Mucosa of stomach (tissue), 1 donor: ENCODE results near the gene OR8G1.
"Not testable (repeated sequence)": the region's sequence is repeated elsewhere in the genome, so short reads cannot be mapped to it uniquely, and the experiment has no call there.

Source experiments
- H3K27me3 ChIP-seq: one replicate; pipeline ENCODE4 v1.7.0; 2013; ENCODE audit warnings: mild to moderate bottlenecking, low read length; ENCODE audit not compliant: control insufficient read depth, insufficient read depth
- H3K36me3 ChIP-seq: one replicate; pipeline ENCODE4 v1.7.0; 2013; ENCODE audit warnings: low read length; ENCODE audit not compliant: control insufficient read depth, insufficient read depth
- H3K4me1 ChIP-seq: one replicate; pipeline ENCODE4 v1.7.0; 2013; ENCODE audit warnings: mild to moderate bottlenecking, low read length; ENCODE audit not compliant: control insufficient read depth, insufficient read depth
- H3K4me3 ChIP-seq: one replicate; pipeline ENCODE4 v1.7.0; 2013; ENCODE audit warnings: low read length
- H3K9ac ChIP-seq: one replicate; pipeline ENCODE4 v1.7.0; 2013; ENCODE audit warnings: mild to moderate bottlenecking, low read length, moderate library complexity
- H3K9me3 ChIP-seq: one replicate; pipeline ENCODE4 v1.7.0; 2013; ENCODE audit warnings: mild to moderate bottlenecking, low read length, moderate library complexity; ENCODE audit not compliant: control insufficient read depth
- donor health status: Pancreatic carcinoma.

OR8G1 gene

DNA sequence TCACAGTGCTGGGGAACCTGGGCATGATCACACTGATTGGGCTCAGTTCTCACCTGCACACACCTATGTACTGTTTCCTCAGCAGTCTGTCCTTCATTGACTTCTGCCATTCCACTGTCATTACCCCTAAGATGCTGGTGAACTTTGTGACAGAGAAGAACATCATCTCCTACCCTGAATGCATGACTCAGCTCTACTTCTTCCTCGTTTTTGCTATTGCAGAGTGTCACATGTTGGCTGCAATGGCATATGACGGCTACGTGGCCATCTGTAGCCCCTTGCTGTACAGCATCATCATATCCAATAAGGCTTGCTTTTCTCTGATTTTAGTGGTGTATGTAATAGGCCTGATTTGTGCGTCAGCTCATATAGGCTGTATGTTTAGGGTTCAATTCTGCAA is 24.1 kb downstream of the OR8G1 start:
- not testable (repeated sequence) for H3K9ac ChIP-seq, H3K4me3 ChIP-seq, H3K36me3 ChIP-seq, H3K4me1 ChIP-seq, H3K27me3 ChIP-seq, H3K9me3 ChIP-seq

DNA sequence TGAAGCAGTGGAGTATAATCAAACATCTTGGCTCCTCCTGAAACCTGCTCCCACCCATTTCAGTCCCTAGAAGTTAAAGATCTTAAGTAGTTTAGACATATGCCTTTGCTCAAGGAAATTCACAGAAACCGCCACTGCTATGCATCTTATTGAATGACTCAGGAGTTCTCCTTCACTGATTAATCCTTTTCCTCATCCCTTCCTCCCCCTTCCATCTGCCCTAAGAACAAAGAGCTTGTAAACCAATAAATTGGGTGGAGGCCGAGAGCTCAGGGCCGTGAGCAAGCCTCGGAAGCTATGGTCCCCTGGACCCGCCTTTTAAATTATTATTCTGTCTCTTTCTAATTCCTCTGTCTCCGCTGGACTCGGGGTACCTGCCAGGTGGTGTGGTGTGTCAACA is 30.0 kb downstream of the OR8G1 start:
- H3K9ac ChIP-seq, H3K27me3 ChIP-seq, H3K4me3 ChIP-seq: not testable (repeated sequence)

DNA sequence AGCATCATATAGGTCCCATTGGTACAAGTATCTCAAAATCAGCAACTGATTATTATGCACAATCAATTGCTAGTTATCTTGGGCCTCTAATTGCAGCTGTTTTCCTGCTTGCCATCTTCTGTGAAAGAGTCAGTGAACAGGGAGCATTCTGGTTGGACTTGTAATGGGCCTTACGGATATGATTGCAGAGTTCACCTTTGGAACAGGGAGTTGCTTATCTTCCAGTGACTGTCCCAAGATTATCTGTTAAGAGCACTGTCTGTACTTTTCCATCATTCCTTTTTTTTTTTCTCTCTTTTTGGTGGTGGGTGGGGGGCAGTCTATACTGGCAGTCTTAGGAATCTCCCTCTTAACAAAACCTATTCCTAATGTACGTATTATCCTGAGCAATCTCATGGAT is 33.1 kb downstream of the OR8G1 start:
- Histone ChIP-seq H3K27me3 (no peaks in the 10 kb centered on the region), H3K4me1 (no peaks in the 10 kb centered on the region), H3K36me3 (no peaks in the 10 kb centered on the region), H3K9me3 (no peaks in the 10 kb centered on the region), H3K9ac (no peak overlapping the region), H3K4me3 (no peak overlapping the region)

More for the DNA sequence above, 30.0 kb downstream of the OR8G1 start:
- not testable (repeated sequence) for H3K4me1 ChIP-seq, H3K9me3 ChIP-seq, H3K36me3 ChIP-seq

DNA sequence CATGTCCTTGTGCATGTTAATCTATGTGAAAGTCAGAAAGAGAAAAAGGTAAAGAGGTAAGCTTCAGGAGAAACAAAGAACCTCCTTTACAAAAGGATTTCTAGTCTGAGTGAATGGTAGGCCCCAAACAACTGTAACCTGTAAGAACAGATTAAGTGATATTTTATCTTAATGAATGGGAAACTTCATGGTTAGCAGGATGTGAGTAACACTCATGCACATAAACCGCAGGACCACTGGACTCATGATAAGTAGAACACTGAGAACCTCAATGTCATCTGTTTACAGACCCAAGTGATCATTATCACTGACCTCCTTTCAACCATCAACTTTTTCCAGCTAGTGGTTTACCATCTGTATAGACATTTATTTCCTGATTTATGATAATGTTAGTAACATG is 35.2 kb downstream of the OR8G1 start:
- H3K9ac ChIP-seq = no peak overlapping the region
- no peaks in the 10 kb centered on the region for H3K9me3 ChIP-seq
- no peaks in the 10 kb centered on the region for H3K36me3 ChIP-seq
- H3K4me3 ChIP-seq = no peak overlapping the region
- no peaks in the 10 kb centered on the region for H3K4me1 ChIP-seq
- H3K27me3 ChIP-seq = no peaks in the 10 kb centered on the region

DNA sequence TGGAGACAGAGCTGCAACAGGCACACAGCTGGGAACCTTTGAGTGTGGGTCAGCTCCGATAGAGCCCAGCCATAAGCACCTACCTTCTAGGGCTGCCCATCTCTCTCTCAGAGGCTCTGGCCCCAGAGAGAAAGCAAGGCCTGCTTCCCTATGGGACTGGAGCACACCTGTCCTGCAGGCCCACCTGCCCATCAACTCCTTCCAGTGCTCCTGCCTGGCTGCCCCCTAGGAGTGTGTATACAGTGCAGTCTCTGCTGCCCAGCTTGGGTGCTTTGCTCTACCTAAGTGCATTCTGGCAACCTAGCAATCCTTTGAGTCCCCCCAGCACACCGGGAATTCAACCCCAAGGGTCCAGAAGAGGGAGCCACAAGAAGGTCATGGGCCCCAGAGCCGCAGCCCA is 36.3 kb downstream of the OR8G1 start:
- no peaks in the 10 kb centered on the region for H3K9me3 ChIP-seq
- no peaks in the 10 kb centered on the region for H3K4me1 ChIP-seq
- H3K4me3 ChIP-seq = no peak overlapping the region
- H3K36me3 ChIP-seq = no peaks in the 10 kb centered on the region
- H3K9ac ChIP-seq = no peak overlapping the region
- H3K27me3 ChIP-seq = no peaks in the 10 kb centered on the region

DNA sequence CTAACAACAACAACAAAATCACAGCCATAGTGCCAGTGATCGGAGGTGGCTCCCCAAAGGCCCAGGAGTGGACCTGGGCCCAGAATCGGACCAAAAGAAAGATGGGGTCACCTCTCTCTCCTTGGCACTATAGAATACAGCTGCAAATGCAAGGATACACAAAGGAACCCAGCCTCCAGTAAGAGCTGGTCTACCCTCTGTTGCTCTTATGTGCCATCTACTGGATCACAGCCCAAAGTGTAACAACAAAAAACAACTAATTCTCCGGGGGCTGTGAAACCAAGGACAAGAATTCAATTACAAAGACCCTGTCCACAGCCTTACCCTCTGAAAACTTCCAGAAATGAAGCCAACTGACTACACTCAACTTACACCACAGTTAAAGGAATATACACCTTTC is 36.9 kb downstream of the OR8G1 start:
- Histone ChIP-seq H3K9ac (no peak overlapping the region), H3K4me3 (no peak overlapping the region), H3K4me1 (no peaks in the 10 kb centered on the region), H3K27me3 (no peaks in the 10 kb centered on the region), H3K36me3 (no peaks in the 10 kb centered on the region), H3K9me3 (no peaks in the 10 kb centered on the region)

DNA sequence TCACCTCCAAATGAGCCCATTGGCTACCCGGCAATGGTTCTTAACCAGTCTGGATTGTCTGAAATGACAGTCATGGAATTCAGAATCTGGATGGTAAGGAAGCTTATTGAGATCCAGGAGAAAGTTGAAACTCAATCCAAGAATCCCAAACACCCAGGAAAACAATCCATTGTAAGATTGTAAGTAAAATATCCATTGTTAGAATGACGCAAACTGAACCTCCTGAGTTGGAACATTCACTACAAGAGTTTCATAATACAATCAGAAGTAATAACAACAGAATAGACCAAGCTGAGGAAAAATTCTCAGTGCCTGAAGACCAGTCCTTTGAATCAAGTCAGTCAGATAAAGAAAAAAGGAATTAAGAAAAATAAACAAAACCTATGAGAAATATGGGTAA is 37.4 kb downstream of the OR8G1 start:
- Histone ChIP-seq H3K9me3 (no peaks in the 10 kb centered on the region), H3K27me3 (no peaks in the 10 kb centered on the region), H3K36me3 (no peaks in the 10 kb centered on the region), H3K9ac (no peak overlapping the region), H3K4me1 (no peaks in the 10 kb centered on the region), H3K4me3 (no peak overlapping the region)

DNA sequence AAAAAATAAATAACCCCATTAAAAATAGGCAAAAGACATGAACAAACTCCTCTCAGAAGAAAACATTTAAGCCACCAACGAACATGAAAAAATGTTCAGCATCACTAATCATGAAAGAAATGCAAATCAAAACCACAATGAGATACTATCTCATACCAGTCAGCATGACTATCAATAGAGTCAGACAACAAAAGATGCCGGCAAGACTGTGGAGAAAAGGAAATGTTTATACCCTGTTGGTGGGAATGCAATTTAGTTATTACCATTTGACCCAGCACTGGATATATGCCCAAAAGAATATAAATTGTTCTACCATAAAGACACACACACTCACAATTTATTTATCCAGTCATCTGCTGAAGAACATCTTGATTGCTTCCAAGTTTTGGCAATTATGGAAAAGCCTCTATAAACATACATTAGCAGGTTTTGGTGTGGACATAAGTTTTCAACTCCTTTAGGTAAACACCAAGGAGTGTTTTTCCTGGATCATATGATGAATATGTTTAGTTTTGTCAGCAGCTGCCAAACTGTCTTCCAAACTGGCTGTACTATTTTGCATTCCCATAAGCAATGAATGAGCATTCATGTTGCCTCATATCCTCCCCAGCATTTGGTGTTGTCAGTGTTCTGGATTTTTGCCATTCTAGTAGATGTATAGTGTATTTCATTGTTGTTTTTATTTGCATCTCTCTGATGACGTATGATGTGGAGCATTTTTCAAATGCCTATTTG is 44.9 kb downstream of the OR8G1 start:
- Histone ChIP-seq H3K4me3 (no peak overlapping the region), H3K9ac (no peak overlapping the region), H3K4me1 (no peaks in the 10 kb centered on the region)

DNA sequence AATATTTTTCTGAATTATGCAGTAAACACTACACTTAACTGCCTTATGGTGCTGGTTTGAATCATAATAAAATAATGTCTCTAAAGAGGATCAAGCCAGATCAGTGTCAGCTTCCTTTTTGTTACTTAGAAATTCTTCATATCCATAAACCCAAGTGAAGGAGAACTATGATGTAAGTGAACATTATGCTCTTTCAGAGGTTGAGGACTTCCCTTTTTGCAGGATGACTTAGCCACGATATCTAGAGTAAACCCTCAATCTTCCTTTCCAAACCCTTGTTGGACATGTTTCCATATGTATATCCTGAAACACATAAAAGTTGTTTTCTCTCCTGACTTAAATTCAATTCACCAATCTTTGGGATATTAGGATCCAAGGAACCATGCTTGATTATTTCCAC is 53.8 kb downstream of the OR8G1 start:
- Histone ChIP-seq H3K27me3 (no peaks in the 10 kb centered on the region), H3K9ac (no peak overlapping the region), H3K4me3 (no peak overlapping the region), H3K9me3 (no peaks in the 10 kb centered on the region), H3K36me3 (no peaks in the 10 kb centered on the region), H3K4me1 (no peaks in the 10 kb centered on the region)

More for the DNA sequence above, 44.9 kb downstream of the OR8G1 start:
- Histone ChIP-seq H3K9me3 (no peaks in the 10 kb centered on the region), H3K27me3 (no peaks in the 10 kb centered on the region), H3K36me3 (no peaks in the 10 kb centered on the region)

DNA sequence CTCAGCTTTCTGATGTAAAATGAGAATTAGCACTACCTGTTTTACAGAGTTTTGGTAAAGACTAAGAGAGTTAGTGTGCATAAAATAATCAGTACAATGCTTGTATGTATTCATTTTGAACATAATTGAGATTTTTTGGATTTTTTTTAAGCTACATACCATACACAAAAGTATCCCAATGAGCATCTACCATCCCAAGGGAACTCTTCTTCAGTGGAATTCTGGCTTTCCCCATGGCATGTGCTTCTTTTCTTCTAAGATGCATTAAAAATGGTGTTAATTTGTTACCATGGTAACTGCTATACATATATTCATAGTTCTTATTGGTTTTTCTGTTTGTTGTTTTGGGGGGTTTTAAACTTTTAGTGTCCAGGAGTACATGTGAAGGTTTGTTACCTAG is 55.1 kb downstream of the OR8G1 start:
- Histone ChIP-seq H3K4me1 (no peaks in the 10 kb centered on the region), H3K9ac (no peak overlapping the region), H3K36me3 (no peaks in the 10 kb centered on the region), H3K27me3 (no peaks in the 10 kb centered on the region), H3K4me3 (no peak overlapping the region), H3K9me3 (no peaks in the 10 kb centered on the region)

DNA sequence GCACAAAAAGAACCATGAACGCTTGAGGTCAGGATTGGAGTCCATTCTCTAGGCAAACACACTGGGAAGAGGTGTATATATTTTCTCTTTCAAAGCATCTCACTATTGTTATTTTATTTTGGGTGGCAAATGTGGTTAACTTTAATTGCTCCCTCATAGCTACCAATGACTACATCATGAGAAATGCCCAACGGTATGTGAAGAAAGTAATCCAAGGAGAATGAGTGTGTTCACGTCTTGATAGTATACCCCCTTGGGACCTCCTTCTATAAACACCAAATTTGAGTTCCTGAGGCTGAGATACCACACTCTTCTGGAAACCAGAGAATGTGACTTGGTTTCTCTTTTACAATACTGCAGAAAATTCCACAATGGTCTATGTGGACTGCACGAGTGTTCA is 57.0 kb downstream of the OR8G1 start:
- no peak overlapping the region for H3K9ac ChIP-seq
- no peaks in the 10 kb centered on the region for H3K36me3 ChIP-seq

DNA sequence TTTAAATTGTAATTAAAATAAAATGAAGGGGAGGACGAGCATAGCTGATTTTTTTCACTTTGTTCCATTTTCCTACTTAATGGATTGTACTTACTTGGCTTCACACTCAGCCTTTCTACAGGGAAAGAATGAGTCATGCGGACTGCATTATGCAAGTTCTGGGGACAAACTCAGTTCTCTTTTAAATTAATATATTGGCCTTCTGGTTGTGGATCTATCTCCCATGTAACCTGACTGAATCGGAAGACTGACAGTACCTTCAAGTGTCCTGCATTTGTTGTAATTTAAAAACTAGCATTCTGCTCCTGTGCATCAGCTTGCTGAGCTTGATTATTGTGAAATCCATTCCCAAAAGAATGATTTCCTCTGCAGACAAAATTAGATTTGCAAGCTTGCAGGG is 60.7 kb downstream of the OR8G1 start:
- Histone ChIP-seq H3K9me3 (no peaks in the 10 kb centered on the region), H3K4me3 (no peak overlapping the region), H3K36me3 (no peaks in the 10 kb centered on the region), H3K4me1 (no peaks in the 10 kb centered on the region), H3K9ac (no peak overlapping the region), H3K27me3 (no peaks in the 10 kb centered on the region)

More for the DNA sequence above, 57.0 kb downstream of the OR8G1 start:
- Histone ChIP-seq H3K4me3 (no peak overlapping the region), H3K9me3 (no peaks in the 10 kb centered on the region), H3K4me1 (no peaks in the 10 kb centered on the region), H3K27me3 (no peaks in the 10 kb centered on the region)
